Thymus (tissue), 11 donors: ENCODE results near the gene TBX20. TPM values are rescaled to one million over a fixed set of nuclear protein-coding genes. Genes with fewer than 3 reads are reported as not detected.
"Not testable (repeated sequence)": the region's sequence is repeated elsewhere in the genome, so short reads cannot be mapped to it uniquely, and the experiment has no call there.

ENCODE experiments used
- DNase-seq, 9 donors: peaks; one replicate each; pipeline ENCODE4 v3.0.0-alpha.2; 2013; ENCODE audit warnings: low spot score in 9 of 9, low read depth in 6 of 9, missing footprints in 1 of 9
- H3K27ac ChIP-seq, 2 donors: one replicate each; pipeline ENCODE4 v1.5.1; 2013; ENCODE audit warnings: control low read depth in 1 of 2, low read depth in 1 of 2, low read length in 1 of 2, mild to moderate bottlenecking in 1 of 2, moderate library complexity in 1 of 2
- H3K27me3 ChIP-seq, 2 donors: one replicate each; pipeline ENCODE4 v1.5.1; 2013; ENCODE audit warnings: low read length in 1 of 2; ENCODE audit not compliant: control insufficient read depth in 2 of 2, insufficient read depth in 1 of 2
- H3K36me3 ChIP-seq, 2 donors: one replicate each; pipeline ENCODE4 v1.5.1; 2013; ENCODE audit warnings: low read length in 1 of 2, mild to moderate bottlenecking in 1 of 2, moderate library complexity in 1 of 2; ENCODE audit not compliant: control insufficient read depth in 2 of 2, insufficient read depth in 2 of 2
- H3K4me1 ChIP-seq, 2 donors: one replicate each; pipeline ENCODE4 v1.5.1; 2013; ENCODE audit warnings: low read length in 2 of 2; ENCODE audit not compliant: control insufficient read depth in 2 of 2, insufficient read depth in 2 of 2
- H3K4me3 ChIP-seq, 2 donors: one replicate each; pipeline ENCODE4 v1.5.1; 2013; ENCODE audit warnings: low read length in 2 of 2, control low read depth in 1 of 2, mild to moderate bottlenecking in 1 of 2
- H3K9me3 ChIP-seq, 2 donors: one replicate each; pipeline ENCODE4 v1.5.1; 2013; ENCODE audit warnings: low read length in 1 of 2, mild to moderate bottlenecking in 1 of 2; ENCODE audit not compliant: control insufficient read depth in 2 of 2, insufficient read depth in 1 of 2
- WGBS: extraction: QIAGEN DNeasy Blood & Tissue Kit; methylation state at CpG from one replicate; pipeline ENCODE4 v1.1.7; 2013; 5-methylcytosine and 5-hydroxymethylcytosine counted together
- polyA plus RNA-seq: library from polyadenylated mRNA; stranded (reverse); fragments of 200-250 nt; gene quantifications from one replicate; pipeline ENCODE4 v1.2.3, GENCODE V29; 2013
- total RNA-seq: library from RNA; stranded (reverse); fragments of 120-200 nt; gene quantifications from one replicate; pipeline ENCODE4 v1.2.4, GENCODE V29; 2013
- donor health status: healthy.

TBX20 gene
- total and polyA plus RNA-seq, 2 donors = 0.09 TPM; not detected in 1

- Histone ChIP-seq H3K27ac (no peak overlapping the region), H3K36me3 (no peaks in the 10 kb centered on the region), H3K4me1 (no peaks in the 10 kb centered on the region), H3K9me3 (no peaks in the 10 kb centered on the region), H3K27me3 (no peaks in the 10 kb centered on the region), H3K4me3 (no peak overlapping the region)
- WGBS = 84% methylated on average over 3 of the region's 3 CpGs
- DNase-seq = no peak
Measured at GRCh38 chr7:35232994-35233393, 20.9 kb downstream of the TBX20 start.

DNA sequence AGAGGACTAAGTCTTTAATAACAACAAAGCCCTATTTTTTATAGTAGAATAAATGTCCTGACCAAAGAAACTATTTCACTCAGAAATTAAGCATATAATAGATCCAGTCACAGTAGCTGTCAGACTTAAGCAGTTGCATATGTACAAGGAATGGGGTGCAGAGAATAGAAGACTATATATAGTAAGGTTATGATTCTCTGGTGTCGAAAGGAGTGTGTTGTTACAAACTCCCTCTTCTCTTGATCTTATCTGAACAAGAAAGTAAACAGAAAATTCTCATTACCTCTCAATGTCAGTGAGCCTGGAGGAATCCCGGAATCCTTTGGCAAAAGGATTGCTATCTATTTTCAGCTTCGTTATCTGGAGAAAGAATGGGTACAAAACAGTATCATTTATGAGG, 22.7 kb downstream of the TBX20 start:
- H3K27me3 ChIP-seq, H3K27ac ChIP-seq, H3K36me3 ChIP-seq, H3K4me3 ChIP-seq, DNase-seq, H3K4me1 ChIP-seq, H3K9me3 ChIP-seq: not testable (repeated sequence)
- WGBS = 95% methylated on average over 3 of the region's 3 CpGs

DNA sequence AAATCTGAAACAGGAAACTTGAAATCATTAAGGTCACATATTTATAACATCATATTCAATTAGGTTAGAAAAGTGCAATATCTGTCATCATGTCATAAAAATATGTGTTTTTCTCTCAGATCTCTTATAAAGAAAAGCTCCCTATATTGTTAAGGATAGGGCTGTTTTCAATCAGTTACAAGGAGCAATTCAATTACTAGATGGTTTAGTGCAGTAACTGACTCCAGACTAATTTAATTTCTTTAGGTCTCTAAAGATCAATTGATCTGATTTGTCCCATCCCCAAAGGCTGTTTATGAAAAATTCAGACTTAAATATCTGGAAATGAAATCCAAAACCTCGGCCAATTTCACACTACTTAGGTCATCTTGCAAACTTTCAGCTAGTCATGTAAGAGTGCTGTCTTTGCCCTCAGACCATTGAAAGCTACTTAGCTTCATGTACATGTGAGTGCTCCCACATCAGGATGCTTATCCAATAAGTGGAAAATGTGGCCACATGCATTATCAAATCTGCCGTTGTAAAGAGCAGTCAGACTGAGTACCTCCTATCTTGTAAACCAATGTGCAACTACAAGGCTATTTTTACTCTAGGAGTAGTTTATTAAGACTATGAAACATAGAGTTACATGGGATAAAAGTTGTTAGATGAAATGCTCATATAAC, 24.7 kb downstream of the TBX20 start:
- not testable (repeated sequence) for H3K36me3 ChIP-seq, DNase-seq, H3K27ac ChIP-seq, H3K9me3 ChIP-seq, H3K4me1 ChIP-seq, H3K4me3 ChIP-seq, H3K27me3 ChIP-seq
- WGBS = 99% methylated on average over 2 of the region's 2 CpGs

- H3K9me3 ChIP-seq, DNase-seq: not testable (repeated sequence)
- 90% methylated on average over 5 of the region's 5 CpGs for WGBS
Measured at GRCh38 chr7:35228496-35229051, 25.3 kb downstream of the TBX20 start.

DNA sequence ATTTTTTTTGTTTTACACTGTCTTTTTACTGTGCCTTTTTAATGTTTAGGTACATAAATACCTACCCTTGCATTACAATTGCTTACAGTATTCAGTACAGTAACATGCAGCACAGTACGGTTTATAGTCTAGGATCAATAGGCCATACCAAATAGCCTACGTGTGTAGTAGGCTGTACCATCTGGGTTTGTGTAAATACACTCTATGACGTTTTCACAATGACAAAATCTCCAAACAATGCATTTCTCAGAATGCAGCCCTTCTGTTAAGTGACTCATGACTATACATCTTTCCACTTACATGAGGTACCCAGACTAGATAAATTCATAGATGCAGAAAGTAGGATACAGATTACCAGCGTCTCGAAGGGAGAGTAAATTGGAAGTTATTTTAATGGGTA, 26.5 kb downstream of the TBX20 start:
- H3K9me3 ChIP-seq, DNase-seq: not testable (repeated sequence)
- 94% methylated on average over 5 of the region's 5 CpGs for WGBS

More at GRCh38 chr7:35228496-35229051, 25.3 kb downstream of the TBX20 start:
- H3K4me1 ChIP-seq, H3K36me3 ChIP-seq, H3K4me3 ChIP-seq, H3K27ac ChIP-seq, H3K27me3 ChIP-seq: not testable (repeated sequence)

GRCh38 chr7:35222445-35222844, 31.5 kb downstream of the TBX20 start:
- 86% methylated on average over 1 of the region's 1 CpG for WGBS

More for the DNA sequence above, 26.5 kb downstream of the TBX20 start:
- not testable (repeated sequence) for H3K27ac ChIP-seq, H3K4me3 ChIP-seq, H3K27me3 ChIP-seq, H3K4me1 ChIP-seq, H3K36me3 ChIP-seq

DNA sequence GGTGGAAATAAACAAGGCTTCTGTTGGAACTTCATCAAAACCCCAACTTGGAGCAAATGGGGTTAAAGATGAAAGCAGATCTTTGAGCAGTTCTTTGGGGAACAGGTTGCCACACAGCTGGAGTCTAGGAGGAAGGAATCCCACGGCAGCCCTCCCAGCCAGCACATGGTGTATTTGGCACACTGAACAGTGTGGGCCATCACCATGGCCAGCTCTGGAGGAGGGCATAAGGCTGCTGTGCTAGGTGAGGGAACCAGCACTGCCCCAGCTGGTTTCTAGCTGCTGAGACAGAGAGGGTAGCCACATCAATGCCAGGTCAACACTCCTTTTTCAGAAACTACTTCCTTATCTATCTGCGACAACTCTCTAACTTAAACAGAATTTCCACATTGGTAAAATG, 33.7 kb downstream of the TBX20 start:
- DNase-seq = not testable (repeated sequence)
- WGBS = 85% methylated on average over 2 of the region's 2 CpGs

More at GRCh38 chr7:35222445-35222844, 31.5 kb downstream of the TBX20 start:
- H3K4me3 ChIP-seq, DNase-seq, H3K4me1 ChIP-seq, H3K36me3 ChIP-seq, H3K9me3 ChIP-seq, H3K27me3 ChIP-seq, H3K27ac ChIP-seq: not testable (repeated sequence)

GRCh38 chr7:35216033-35216432, 37.9 kb downstream of the TBX20 start:
- WGBS = 89% methylated on average over 3 of the region's 3 CpGs
- H3K4me1 ChIP-seq, DNase-seq, H3K4me3 ChIP-seq, H3K9me3 ChIP-seq, H3K36me3 ChIP-seq, H3K27me3 ChIP-seq, H3K27ac ChIP-seq: not testable (repeated sequence)

More for the DNA sequence above, 33.7 kb downstream of the TBX20 start:
- not testable (repeated sequence) for H3K4me3 ChIP-seq, H3K9me3 ChIP-seq, H3K36me3 ChIP-seq, H3K27me3 ChIP-seq, H3K4me1 ChIP-seq, H3K27ac ChIP-seq

- not testable (repeated sequence) for H3K27ac ChIP-seq, H3K4me1 ChIP-seq, H3K27me3 ChIP-seq, H3K4me3 ChIP-seq, H3K9me3 ChIP-seq, H3K36me3 ChIP-seq, DNase-seq
- 99% methylated on average over 2 of the region's 3 CpGs for WGBS
Measured at GRCh38 chr7:35215063-35215462, 38.8 kb downstream of the TBX20 start.
